ENCODE measurements around the gene NPR2. TPM values are rescaled to one million over a fixed set of nuclear protein-coding genes. Genes with fewer than 3 reads are reported as not detected.

NPR2 gene
- polyA plus RNA-seq, 1 donor (not counting 4 experiments of a cell fraction or from before 2014, with no cell fraction given) = 5.0 TPM

DNA sequence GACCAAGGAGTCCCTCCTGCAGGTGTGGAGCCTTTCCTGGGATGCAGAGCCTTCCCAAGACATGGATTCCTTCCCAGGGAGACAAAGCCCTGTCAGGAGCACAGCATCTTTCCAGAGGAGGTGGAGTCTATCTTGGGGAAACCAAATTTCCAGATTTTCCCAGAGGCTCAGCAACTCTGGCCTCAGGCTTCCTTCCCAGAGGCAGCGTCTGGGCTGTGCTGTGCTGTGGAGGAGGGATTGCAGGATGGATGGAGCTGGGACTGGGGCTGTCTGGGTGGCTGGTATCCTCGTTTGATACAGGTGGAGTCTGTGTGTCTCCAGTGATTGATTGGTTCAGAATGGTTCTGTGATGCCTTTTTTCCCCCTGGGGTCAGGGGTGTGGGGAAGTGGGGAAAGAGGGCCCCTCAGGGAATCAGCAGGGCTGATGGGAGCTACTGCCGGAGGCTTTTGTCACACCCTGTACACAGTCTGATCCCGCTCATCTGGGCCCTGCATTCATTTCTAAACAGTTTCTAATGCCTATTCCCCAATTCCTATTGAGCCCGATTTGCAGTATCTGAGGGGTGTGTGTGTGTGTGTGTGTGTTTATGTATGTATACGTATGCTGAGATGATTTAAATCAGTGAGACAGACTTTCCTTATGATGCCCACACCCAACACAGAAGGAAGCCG is 62.8 kb downstream of the NPR2 start:
- Histone ChIP-seq H3K4me2 (ENCODE audit: control insufficient read depth, extremely low read depth, insufficient read depth, low read depth, low read length) (no peak overlapping the region), H3K4me1 (ENCODE audit: control insufficient read depth, extremely low read depth, insufficient read depth, low read length) (no peaks in the 10 kb centered on the region), H3K36me3 (ENCODE audit: control insufficient read depth in 2 of 2, extremely low read depth in 1 of 2, insufficient read depth in 2 of 2, low read length in 2 of 2) (peaks cover 0 to 1% of the 10 kb centered on the region in 2 experiments), H3K79me2 (ENCODE audit: control insufficient read depth, insufficient read depth, low read length) (no peaks in the 10 kb centered on the region), H3K9ac (ENCODE audit: control insufficient read depth, extremely low read depth, insufficient read depth, low read length) (no peak overlapping the region), H3K9me3 (ENCODE audit: control insufficient read depth, low read depth, low read length) (no peaks in the 10 kb centered on the region), H3K4me3 (ENCODE audit: control insufficient read depth in 2 of 3, extremely low read depth in 1 of 3, insufficient read depth in 2 of 3, low read depth in 1 of 3, low read length in 3 of 3) (no peak overlapping the region), H3K27ac (ENCODE audit: control insufficient read depth, insufficient read depth, low read length) (no peak overlapping the region), H3K27me3 (ENCODE audit: control insufficient read depth, extremely low read depth, insufficient read depth, low read length) (peaks cover 14% of the 10 kb centered on the region), H2AFZ (ENCODE audit: control insufficient read depth, low read length) (no peak overlapping the region), H3K9me1 (ENCODE audit: control insufficient read depth, extremely low read depth, insufficient read depth, low read length) (no peaks in the 10 kb centered on the region), H4K20me1 (ENCODE audit: control insufficient read depth, extremely low read depth, insufficient read depth, low read length) (no peaks in the 10 kb centered on the region)
- TF ChIP-seq, protein P1, sequence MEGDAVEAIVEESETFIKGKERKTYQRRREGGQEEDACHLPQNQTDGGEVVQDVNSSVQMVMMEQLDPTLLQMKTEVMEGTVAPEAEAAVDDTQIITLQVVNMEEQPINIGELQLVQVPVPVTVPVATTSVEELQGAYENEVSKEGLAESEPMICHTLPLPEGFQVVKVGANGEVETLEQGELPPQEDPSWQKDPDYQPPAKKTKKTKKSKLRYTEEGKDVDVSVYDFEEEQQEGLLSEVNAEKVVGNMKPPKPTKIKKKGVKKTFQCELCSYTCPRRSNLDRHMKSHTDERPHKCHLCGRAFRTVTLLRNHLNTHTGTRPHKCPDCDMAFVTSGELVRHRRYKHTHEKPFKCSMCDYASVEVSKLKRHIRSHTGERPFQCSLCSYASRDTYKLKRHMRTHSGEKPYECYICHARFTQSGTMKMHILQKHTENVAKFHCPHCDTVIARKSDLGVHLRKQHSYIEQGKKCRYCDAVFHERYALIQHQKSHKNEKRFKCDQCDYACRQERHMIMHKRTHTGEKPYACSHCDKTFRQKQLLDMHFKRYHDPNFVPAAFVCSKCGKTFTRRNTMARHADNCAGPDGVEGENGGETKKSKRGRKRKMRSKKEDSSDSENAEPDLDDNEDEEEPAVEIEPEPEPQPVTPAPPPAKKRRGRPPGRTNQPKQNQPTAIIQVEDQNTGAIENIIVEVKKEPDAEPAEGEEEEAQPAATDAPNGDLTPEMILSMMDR (optimal IDR thresholded peaks at IDR 0.05 in 1 of 3, IDR thresholded peaks at IDR 0.05 in 1 of 3, conservative IDR thresholded peaks at IDR 0.05 in 1 of 3; ENCODE audit: extremely low read depth in 1 of 3, insufficient read depth in 2 of 3, low read length in 3 of 3) = no peak
- dilution Hi-C loops (cut with MboI; ENCODE audit: extremely low pct_ligation_motif_present, low sequenced_read_pairs) = no loop called here
- FAIRE-seq (no peak), DNase-seq (ENCODE audit: low read depth, low spot score) (no peak)

- no peak overlapping the region for H3K27ac ChIP-seq (ENCODE audit: control insufficient read depth, insufficient read depth, low read length)
- dilution Hi-C loops (cut with MboI; ENCODE audit: extremely low pct_ligation_motif_present, low sequenced_read_pairs) = no loop called here
- no peak for TF ChIP-seq EZH2 (IDR thresholded peaks at IDR 0.05; ENCODE audit: low read length)
- TF ChIP-seq, protein P1 (optimal IDR thresholded peaks at IDR 0.05 in 1 of 3, IDR thresholded peaks at IDR 0.05 in 1 of 3, conservative IDR thresholded peaks at IDR 0.05 in 1 of 3; ENCODE audit: extremely low read depth in 1 of 3, insufficient read depth in 2 of 3, low read length in 3 of 3) = no peak
- H3K9me3 ChIP-seq (ENCODE audit: control insufficient read depth, low read depth, low read length) = no peaks in the 10 kb centered on the region
- H3K4me2 ChIP-seq (ENCODE audit: control insufficient read depth, extremely low read depth, insufficient read depth, low read depth, low read length) = no peak overlapping the region
- no peak overlapping the region for H3K9ac ChIP-seq (ENCODE audit: control insufficient read depth, extremely low read depth, insufficient read depth, low read length)
- peaks cover 17% of the 10 kb centered on the region for H3K27me3 ChIP-seq (ENCODE audit: control insufficient read depth, extremely low read depth, insufficient read depth, low read length)
- H3K4me1 ChIP-seq (ENCODE audit: control insufficient read depth, extremely low read depth, insufficient read depth, low read length) = no peaks in the 10 kb centered on the region
- H3K9me1 ChIP-seq (ENCODE audit: control insufficient read depth, extremely low read depth, insufficient read depth, low read length) = no peaks in the 10 kb centered on the region
- no peaks in the 10 kb centered on the region for H4K20me1 ChIP-seq (ENCODE audit: control insufficient read depth, extremely low read depth, insufficient read depth, low read length)
- no peaks in the 10 kb centered on the region for H3K36me3 ChIP-seq (ENCODE audit: control insufficient read depth in 2 of 2, extremely low read depth in 1 of 2, insufficient read depth in 2 of 2, low read length in 2 of 2)
- FAIRE-seq = no peak
- no peaks in the 10 kb centered on the region for H3K79me2 ChIP-seq (ENCODE audit: control insufficient read depth, insufficient read depth, low read length)
- no peak overlapping the region for H2AFZ ChIP-seq (ENCODE audit: control insufficient read depth, low read length)
- no peak overlapping the region for H3K4me3 ChIP-seq (ENCODE audit: control insufficient read depth in 2 of 3, extremely low read depth in 1 of 3, insufficient read depth in 2 of 3, low read depth in 1 of 3, low read length in 3 of 3)
- no peak for DNase-seq (ENCODE audit: low read depth, low spot score)
These were observed 64.8 kb downstream of the NPR2 start for GRCh38 chr9:35856206-35856605.

Measured in keratinocyte (primary cell).